ENCODE data around the gene GNG12.

GRCh38 chr1:67710417-67710816 is 122.8 kb downstream of the GNG12 start:
- TF ChIP-seq POLR2A (IDR thresholded peaks at IDR 0.05; ENCODE audit: low read depth, low read length) = no peak
- TF ChIP-seq POLR2AphosphoS5 (IDR thresholded peaks at IDR 0.05; ENCODE audit: low read depth, low read length) = no peak
- no peak for TF ChIP-seq TAF1 (IDR thresholded peaks at IDR 0.05; ENCODE audit: borderline replicate concordance, low read depth, low read length)
